Measurements from ENCODE around the gene PCCA. TPM values are rescaled to one million over a fixed set of nuclear protein-coding genes. Genes with fewer than 3 reads are reported as not detected.

PCCA gene
- total RNA-seq, 1 donor from 2014 or later, result 15.3 TPM

- no peak for TF ChIP-seq CTCF (IDR thresholded peaks at IDR 0.05)
- Mint-ChIP-seq H3K27me3 (no peaks in the 10 kb centered on the region), H3K4me1 (no peaks in the 10 kb centered on the region), H3K36me3 (ENCODE audit: low read depth) (peaks cover 15% of the 10 kb centered on the region), H3K9me3 (peaks cover 5% of the 10 kb centered on the region), H3K4me3 (no peak overlapping the region), H3K27ac (no peak overlapping the region)
- DNase-seq (no peak), ATAC-seq (ENCODE audit: low read depth) (no peak)
- intact Hi-C loops (cut with micrococcal nuclease), result no loop called here
- CTCF ChIA-PET, result no interaction called here
- POLR2A ChIA-PET, result no interaction called here
Measured at GRCh38 chr13:100330662-100331061, 241.8 kb downstream of the PCCA start.

- Mint-ChIP-seq H3K4me3 (no peak overlapping the region), H3K9me3 (peaks cover 5% of the 10 kb centered on the region), H3K36me3 (ENCODE audit: low read depth) (peaks cover 16% of the 10 kb centered on the region), H3K4me1 (no peaks in the 10 kb centered on the region), H3K27me3 (no peaks in the 10 kb centered on the region), H3K27ac (no peak overlapping the region)
- ATAC-seq (ENCODE audit: low read depth) (no peak), DNase-seq (no peak)
- intact Hi-C loops (cut with micrococcal nuclease), result no loop called here
- CTCF ChIA-PET, result no interaction called here
- TF ChIP-seq CTCF (IDR thresholded peaks at IDR 0.05), result no peak
- POLR2A ChIA-PET, result no interaction called here
Measured at GRCh38 chr13:100333141-100333540, 244.2 kb downstream of the PCCA start.

- ATAC-seq (ENCODE audit: low read depth) (no peak), DNase-seq (no peak)
- H3K27me3 Mint-ChIP-seq, result no peaks in the 10 kb centered on the region
- H3K4me1 Mint-ChIP-seq, result no peaks in the 10 kb centered on the region
- ChIA-PET POLR2A (no interaction called here), CTCF (no interaction called here)
- H3K9me3 Mint-ChIP-seq, result peaks cover 5% of the 10 kb centered on the region
- no peak overlapping the region for H3K4me3 Mint-ChIP-seq
- intact Hi-C loops (cut with micrococcal nuclease), result no loop called here
- H3K36me3 Mint-ChIP-seq (ENCODE audit: low read depth), result peaks cover 12% of the 10 kb centered on the region
- H3K27ac Mint-ChIP-seq, result no peak overlapping the region
- TF ChIP-seq CTCF (IDR thresholded peaks at IDR 0.05), result no peak
Measured at GRCh38 chr13:100334214-100334613, 245.3 kb downstream of the PCCA start.

GRCh38 chr13:100336795-100337516, 248.1 kb downstream of the PCCA start:
- CTCF ChIA-PET, result no interaction called here
- no peaks in the 10 kb centered on the region for H3K4me1 Mint-ChIP-seq
- H3K4me3 Mint-ChIP-seq, result no peak overlapping the region
- ATAC-seq (ENCODE audit: low read depth) (no peak), DNase-seq (no peak)
- intact Hi-C loops (cut with micrococcal nuclease), result no loop called here
- H3K9me3 Mint-ChIP-seq, result peaks cover 5% of the 10 kb centered on the region
- H3K27ac Mint-ChIP-seq, result no peak overlapping the region
- peaks cover 19% of the 10 kb centered on the region for H3K36me3 Mint-ChIP-seq (ENCODE audit: low read depth)
- no peak for TF ChIP-seq CTCF (IDR thresholded peaks at IDR 0.05)
- POLR2A ChIA-PET, result no interaction called here
- H3K27me3 Mint-ChIP-seq, result no peaks in the 10 kb centered on the region

- CTCF ChIA-PET, result interaction anchor here (0.6 kb wide), 1 partner anchor 1494 kb away, joined by 6 read pairs; no protein-coding TSS in a partner anchor
- H3K9me3 Mint-ChIP-seq, result peaks cover 5% of the 10 kb centered on the region
- H3K27me3 Mint-ChIP-seq, result no peaks in the 10 kb centered on the region
- intact Hi-C loops (cut with micrococcal nuclease), result no loop called here
- no peaks in the 10 kb centered on the region for H3K4me1 Mint-ChIP-seq
- H3K27ac Mint-ChIP-seq, result no peak overlapping the region
- H3K36me3 Mint-ChIP-seq (ENCODE audit: low read depth), result peaks cover 23% of the 10 kb centered on the region
- no peak for TF ChIP-seq CTCF (IDR thresholded peaks at IDR 0.05)
- POLR2A ChIA-PET, result no interaction called here
- H3K4me3 Mint-ChIP-seq, result no peak overlapping the region
- DNase-seq (no peak), ATAC-seq (ENCODE audit: low read depth) (no peak)
Measured at GRCh38 chr13:100338275-100338674, 249.4 kb downstream of the PCCA start.
